Hepatocyte (in vitro differentiated cells): ENCODE data around the gene ANGPTL5.

Experiments used
- CTCF ChIP-seq: fragments of 200-600 bp; sonication (generic); IDR thresholded peaks from 2 replicates; pipeline ENCODE4 v1.5.1; 2016; ENCODE audit warnings: antibody characterized with exemption, mild to moderate bottlenecking; ENCODE audit not compliant: poor library complexity
- EZH2phosphoT487 ChIP-seq: fragments of 200-600 bp; sonication (generic); IDR thresholded peaks from one replicate; pipeline ENCODE4 v1.6.1; 2018; ENCODE audit warnings: antibody characterized with exemption, mild to moderate bottlenecking, low read depth, moderate library complexity; ENCODE audit not compliant: unreplicated experiment, severe bottlenecking

DNA sequence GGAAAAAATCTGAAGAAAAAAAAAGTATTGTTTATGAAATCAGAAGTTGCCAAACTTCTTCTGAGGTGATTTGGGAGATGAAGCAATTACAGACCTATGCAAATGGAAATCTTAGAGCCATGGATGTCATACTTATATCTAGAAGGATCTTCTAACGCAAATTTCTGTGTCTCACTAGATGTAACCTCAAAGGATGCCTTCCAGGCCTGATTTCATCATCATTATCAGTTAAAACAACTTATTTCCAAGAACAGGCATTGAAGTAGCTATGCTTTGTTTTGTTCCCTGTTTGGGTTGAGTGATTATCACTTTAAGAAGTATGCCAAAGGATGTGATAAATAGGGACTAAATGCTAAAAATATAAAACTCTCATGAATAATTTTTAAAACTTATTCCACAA is 43.9 kb upstream of the ANGPTL5 start:
- TF ChIP-seq CTCF (no peak), EZH2phosphoT487 (no peak)
